ENCODE data around the gene INSC.

The INSC gene

GRCh38 chr11:15128621-15129020 is 13.9 kb downstream of the INSC start:
- TF ChIP-seq CTCF (IDR thresholded peaks at IDR 0.05) = no peak

DNA sequence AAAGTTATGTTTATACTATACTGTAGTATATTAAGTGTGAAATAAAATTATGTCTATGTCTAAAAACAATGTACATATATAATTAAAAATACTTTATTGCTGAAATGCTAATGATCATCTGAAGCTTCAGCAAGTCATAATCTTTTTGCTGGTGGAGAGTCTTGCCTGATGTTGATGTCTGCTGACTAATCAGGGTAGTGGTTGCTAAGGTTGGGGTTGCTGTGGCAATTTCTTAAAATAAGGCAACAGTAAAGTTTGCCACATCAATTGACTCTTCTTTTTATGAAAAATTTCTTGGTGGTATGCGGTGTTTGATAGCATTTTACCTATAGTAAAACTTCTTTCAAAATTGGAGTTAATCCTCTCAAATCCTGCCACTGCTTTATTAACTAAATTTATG is 21.4 kb downstream of the INSC start:
- TF ChIP-seq CTCF (IDR thresholded peaks at IDR 0.05) = no peak

DNA sequence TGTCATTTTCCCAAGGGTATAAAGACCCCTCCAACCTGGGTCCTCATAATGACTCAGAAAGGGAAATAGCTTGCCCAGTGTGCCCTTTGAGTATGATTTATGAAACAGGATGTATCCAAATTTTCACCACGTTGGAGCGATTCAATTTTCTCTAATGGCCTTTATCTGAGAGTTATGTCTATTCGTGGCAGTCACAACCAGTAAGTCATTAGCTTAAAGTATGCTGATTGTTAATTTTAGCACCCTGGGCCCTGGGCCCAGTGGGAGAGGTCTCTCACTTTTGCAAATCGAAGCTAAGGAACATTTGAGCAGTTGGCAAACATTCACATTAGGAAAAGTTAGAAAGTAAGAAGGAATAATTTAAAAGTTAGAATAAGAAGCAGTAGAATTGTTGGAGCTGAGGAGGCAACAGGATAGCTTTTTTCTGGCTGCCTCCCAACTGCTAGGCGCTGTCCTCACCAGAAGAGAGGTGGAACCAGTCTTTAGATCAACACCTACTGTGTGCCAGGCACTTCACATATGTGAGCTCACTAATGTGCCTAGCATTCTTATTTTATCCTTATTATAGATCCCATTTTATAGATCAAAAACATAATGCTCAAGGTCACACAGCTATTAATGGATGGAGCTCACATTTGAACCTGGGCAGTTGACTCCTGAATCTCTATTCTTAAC is 24.5 kb downstream of the INSC start:
- TF ChIP-seq CTCF (IDR thresholded peaks at IDR 0.05) = no peak

- TF ChIP-seq CTCF (IDR thresholded peaks at IDR 0.05) = no peak
Observed at GRCh38 chr11:15139958-15140659, 25.4 kb downstream of the INSC start.

GRCh38 chr11:15141381-15141780 is 26.7 kb downstream of the INSC start:
- TF ChIP-seq CTCF (IDR thresholded peaks at IDR 0.05) = no peak

GRCh38 chr11:15142838-15143237 is 28.1 kb downstream of the INSC start:
- TF ChIP-seq CTCF (IDR thresholded peaks at IDR 0.05) = no peak

- TF ChIP-seq CTCF (IDR thresholded peaks at IDR 0.05) = no peak
Observed at GRCh38 chr11:15143855-15144254, 29.1 kb downstream of the INSC start.
